Dedifferentiated amniotic fluid mesenchymal stem cell (primary cell): ENCODE measurements around the gene RBM20.

Experiments used
- DNase-seq: peaks from one replicate; pipeline ENCODE4 v3.0.0-alpha.2; 2016; ENCODE audit errors: extremely low spot score

The RBM20 gene

GRCh38 chr10:110788620-110789385, 144.7 kb downstream of the RBM20 start:
- DNase-seq: no peak

- DNase-seq: no peak
Measured at GRCh38 chr10:110789604-110790433, 145.7 kb downstream of the RBM20 start.

GRCh38 chr10:110790913-110791506, 146.9 kb downstream of the RBM20 start:
- DNase-seq: no peak

GRCh38 chr10:110791541-110792073, 147.5 kb downstream of the RBM20 start:
- DNase-seq: no peak

GRCh38 chr10:110792476-110793125, 148.5 kb downstream of the RBM20 start:
- DNase-seq: no peak

GRCh38 chr10:110793128-110793812, 149.1 kb downstream of the RBM20 start:
- DNase-seq: no peak

- DNase-seq: no peak
Measured at GRCh38 chr10:110793886-110794285, 149.8 kb downstream of the RBM20 start.

GRCh38 chr10:110794808-110795207, 150.7 kb downstream of the RBM20 start:
- DNase-seq: no peak

GRCh38 chr10:110797416-110797815, 153.3 kb downstream of the RBM20 start:
- no peak for DNase-seq

GRCh38 chr10:110798340-110798739, 154.2 kb downstream of the RBM20 start:
- no peak for DNase-seq

- DNase-seq: peak; percentile 77
Measured at GRCh38 chr10:110802090-110802489, 158.0 kb downstream of the RBM20 start.

GRCh38 chr10:110802551-110803238, 158.6 kb downstream of the RBM20 start:
- DNase-seq: peak; percentile 87

GRCh38 chr10:110803239-110803749, 159.2 kb downstream of the RBM20 start:
- DNase-seq: no peak

- no peak for DNase-seq
Measured at GRCh38 chr10:110803830-110804338, 159.7 kb downstream of the RBM20 start.

GRCh38 chr10:110804376-110804775, 160.2 kb downstream of the RBM20 start:
- no peak for DNase-seq

GRCh38 chr10:110805292-110805691, 161.2 kb downstream of the RBM20 start:
- no peak for DNase-seq

- DNase-seq: no peak
Measured at GRCh38 chr10:110806335-110806734, 162.2 kb downstream of the RBM20 start.

- DNase-seq: no peak
Measured at GRCh38 chr10:110808123-110808522, 164.0 kb downstream of the RBM20 start.

GRCh38 chr10:110808615-110809014, 164.5 kb downstream of the RBM20 start:
- no peak for DNase-seq

GRCh38 chr10:110810625-110811024, 166.5 kb downstream of the RBM20 start:
- no peak for DNase-seq
